Measurements from ENCODE around the gene HEY2.
"Not testable (repeated sequence)": the region's sequence is repeated elsewhere in the genome, so short reads cannot be mapped to it uniquely, and the experiment has no call there.

HEY2 gene

GRCh38 chr6:125749173-125749864, at the start of gene HEY2:
HEY2 (plus strand) TSS chr6:125749632; CDS start chr6:125749777, 145 bp downstream.
- peak; percentile 87 for DNase-seq

GRCh38 chr6:125700581-125701353, 48.7 kb upstream of the HEY2 start:
- no peak for DNase-seq

- no peak for DNase-seq
Observed at GRCh38 chr6:125701354-125701668, 48.1 kb upstream of the HEY2 start.

GRCh38 chr6:125703882-125704281, 45.5 kb upstream of the HEY2 start:
- not testable (repeated sequence) for DNase-seq

GRCh38 chr6:125707615-125708243, 41.7 kb upstream of the HEY2 start:
- no peak for DNase-seq

- DNase-seq, result no peak
Observed at GRCh38 chr6:125711013-125711675, 38.3 kb upstream of the HEY2 start.

- DNase-seq, result no peak
Observed at GRCh38 chr6:125714441-125715090, 34.9 kb upstream of the HEY2 start.

- DNase-seq, result no peak
Observed at GRCh38 chr6:125717120-125717731, 32.2 kb upstream of the HEY2 start.

GRCh38 chr6:125718109-125718508, 31.3 kb upstream of the HEY2 start:
- DNase-seq, result no peak

GRCh38 chr6:125722886-125723285, 26.5 kb upstream of the HEY2 start:
- no peak for DNase-seq

- no peak for DNase-seq
Observed at GRCh38 chr6:125727216-125727615, 22.2 kb upstream of the HEY2 start.

GRCh38 chr6:125728739-125729138, 20.7 kb upstream of the HEY2 start:
- no peak for DNase-seq

GRCh38 chr6:125729983-125730382, 19.4 kb upstream of the HEY2 start:
- no peak for DNase-seq

- DNase-seq, result no peak
Observed at GRCh38 chr6:125732398-125732797, 17.0 kb upstream of the HEY2 start.

GRCh38 chr6:125733516-125734300, 15.7 kb upstream of the HEY2 start:
- no peak for DNase-seq

- DNase-seq, result no peak
Observed at GRCh38 chr6:125738276-125738675, 11.2 kb upstream of the HEY2 start.

GRCh38 chr6:125739364-125739763, 10.1 kb upstream of the HEY2 start:
- DNase-seq, result no peak

- no peak for DNase-seq
Observed at GRCh38 chr6:125741336-125741735, 8.1 kb upstream of the HEY2 start.

GRCh38 chr6:125742024-125742423, 7.4 kb upstream of the HEY2 start:
- no peak for DNase-seq

GRCh38 chr6:125742464-125743120, 6.8 kb upstream of the HEY2 start:
- no peak for DNase-seq

GRCh38 chr6:125743604-125744003, 5.8 kb upstream of the HEY2 start:
- no peak for DNase-seq

Data from 8988T (cell line).